Mammary epithelial cell (primary cell): ENCODE data around the gene UHRF2.

ENCODE experiments used
- EZH2 ChIP-seq: IDR thresholded peaks from 2 replicates; pipeline ENCODE4 v1.6.1; 2012; ENCODE audit warnings: low read length, inconsistent platforms, borderline replicate concordance
- TF ChIP-seq, protein P1 (sequence below), 2 donors: IDR thresholded peaks in 1 of 2; conservative IDR thresholded peaks in 1 of 2; 2 replicates each; pipeline ENCODE4 v1.5.1; 2011 to 2012; ENCODE audit warnings: inconsistent platforms in 2 of 2, low read length in 2 of 2, mild to moderate bottlenecking in 2 of 2, control low read depth in 1 of 2, low read depth in 1 of 2; ENCODE audit not compliant: insufficient read depth in 1 of 2; ENCODE audit errors: extremely low read depth in 1 of 2

DNA sequence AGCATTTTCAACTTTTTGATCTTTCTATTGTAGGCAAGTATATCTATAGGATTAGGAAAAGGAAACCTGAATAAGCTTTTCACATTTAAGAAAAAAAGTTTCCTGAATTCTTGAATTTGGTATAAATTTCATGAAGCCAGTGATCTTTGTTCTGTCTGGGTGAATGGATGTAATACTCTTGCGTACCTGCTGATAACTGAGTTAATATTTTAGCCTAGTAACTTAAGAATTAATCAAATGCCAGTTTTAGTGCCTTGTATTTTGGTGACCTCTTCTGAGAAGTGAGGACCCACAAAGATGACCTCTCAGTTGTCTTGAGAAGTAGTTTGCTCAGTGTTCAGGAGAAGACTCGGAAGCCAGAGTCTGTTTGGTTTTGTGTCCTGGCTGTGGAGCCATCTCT, 77.9 kb downstream of the UHRF2 start:
- TF ChIP-seq, protein P1, sequence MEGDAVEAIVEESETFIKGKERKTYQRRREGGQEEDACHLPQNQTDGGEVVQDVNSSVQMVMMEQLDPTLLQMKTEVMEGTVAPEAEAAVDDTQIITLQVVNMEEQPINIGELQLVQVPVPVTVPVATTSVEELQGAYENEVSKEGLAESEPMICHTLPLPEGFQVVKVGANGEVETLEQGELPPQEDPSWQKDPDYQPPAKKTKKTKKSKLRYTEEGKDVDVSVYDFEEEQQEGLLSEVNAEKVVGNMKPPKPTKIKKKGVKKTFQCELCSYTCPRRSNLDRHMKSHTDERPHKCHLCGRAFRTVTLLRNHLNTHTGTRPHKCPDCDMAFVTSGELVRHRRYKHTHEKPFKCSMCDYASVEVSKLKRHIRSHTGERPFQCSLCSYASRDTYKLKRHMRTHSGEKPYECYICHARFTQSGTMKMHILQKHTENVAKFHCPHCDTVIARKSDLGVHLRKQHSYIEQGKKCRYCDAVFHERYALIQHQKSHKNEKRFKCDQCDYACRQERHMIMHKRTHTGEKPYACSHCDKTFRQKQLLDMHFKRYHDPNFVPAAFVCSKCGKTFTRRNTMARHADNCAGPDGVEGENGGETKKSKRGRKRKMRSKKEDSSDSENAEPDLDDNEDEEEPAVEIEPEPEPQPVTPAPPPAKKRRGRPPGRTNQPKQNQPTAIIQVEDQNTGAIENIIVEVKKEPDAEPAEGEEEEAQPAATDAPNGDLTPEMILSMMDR (conservative IDR thresholded peaks at IDR 0.05 in 1 of 2, IDR thresholded peaks at IDR 0.05 in 1 of 2; ENCODE audit: extremely low read depth in 1 of 2, insufficient read depth in 1 of 2, low read depth in 1 of 2, low read length in 2 of 2), result no peak
- no peak for TF ChIP-seq EZH2
